Measurements from ENCODE around the gene INHBA.

INHBA gene

DNA sequence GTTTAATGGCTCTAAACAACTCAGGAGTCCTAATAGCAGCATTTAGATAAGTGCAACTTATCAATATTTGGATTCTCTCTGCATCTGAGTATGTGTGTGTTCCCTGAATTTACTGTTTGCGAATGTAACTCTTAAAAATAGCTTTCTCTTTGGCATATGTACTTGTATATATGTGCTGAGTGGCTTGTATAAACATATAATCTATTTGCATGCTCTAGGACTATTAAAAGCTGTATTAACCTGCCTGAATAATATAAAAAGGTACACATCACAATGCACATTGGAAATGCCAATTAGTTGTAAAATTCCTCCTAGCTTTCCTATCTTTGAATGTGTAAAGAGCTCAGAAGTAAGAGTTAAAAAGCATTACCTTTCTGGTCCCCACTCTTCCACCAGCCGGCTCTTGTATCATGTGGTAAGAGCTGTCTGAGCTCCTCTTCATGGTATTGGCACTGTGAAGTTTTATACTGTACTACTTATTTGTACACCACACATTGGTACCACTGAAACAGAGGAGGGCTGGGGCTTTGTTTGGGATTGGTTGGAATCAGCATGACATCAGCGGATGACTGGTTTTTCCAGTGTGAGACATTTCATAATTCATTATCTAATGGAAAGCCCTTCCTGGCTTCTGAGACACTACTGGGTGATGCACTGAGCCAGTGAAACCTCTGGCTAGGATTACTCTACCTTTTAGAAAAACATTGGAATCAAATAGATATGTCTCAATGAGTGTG is at the start of gene INHBA:
INHBA (minus strand) TSS at position 456 of the 737 bp plus-strand sequence. CDS start 2,716 bp downstream, outside the sequence.
- DNase-seq (ENCODE audit: low read depth), result peak; percentile 87

DNA sequence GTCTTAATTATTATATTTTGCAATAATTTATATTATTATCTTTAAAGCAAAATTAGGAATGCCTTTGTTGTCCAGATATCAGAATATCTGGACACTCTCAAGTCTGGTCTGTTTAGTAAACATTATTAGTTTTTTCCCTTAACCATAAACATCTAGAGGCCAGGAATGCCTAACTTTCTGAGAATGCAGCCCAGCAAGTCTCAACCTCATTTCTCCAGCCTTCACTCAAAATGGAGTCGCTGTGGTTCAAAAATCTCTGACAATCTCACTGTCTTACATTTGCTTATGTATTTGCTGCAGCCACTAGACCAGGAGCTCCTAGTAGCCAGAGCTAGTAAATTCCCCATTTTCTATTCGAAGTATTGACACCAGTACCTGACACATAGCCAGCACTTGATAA is 49.7 kb upstream of the INHBA start:
- DNase-seq (ENCODE audit: low read depth), result no peak

DNA sequence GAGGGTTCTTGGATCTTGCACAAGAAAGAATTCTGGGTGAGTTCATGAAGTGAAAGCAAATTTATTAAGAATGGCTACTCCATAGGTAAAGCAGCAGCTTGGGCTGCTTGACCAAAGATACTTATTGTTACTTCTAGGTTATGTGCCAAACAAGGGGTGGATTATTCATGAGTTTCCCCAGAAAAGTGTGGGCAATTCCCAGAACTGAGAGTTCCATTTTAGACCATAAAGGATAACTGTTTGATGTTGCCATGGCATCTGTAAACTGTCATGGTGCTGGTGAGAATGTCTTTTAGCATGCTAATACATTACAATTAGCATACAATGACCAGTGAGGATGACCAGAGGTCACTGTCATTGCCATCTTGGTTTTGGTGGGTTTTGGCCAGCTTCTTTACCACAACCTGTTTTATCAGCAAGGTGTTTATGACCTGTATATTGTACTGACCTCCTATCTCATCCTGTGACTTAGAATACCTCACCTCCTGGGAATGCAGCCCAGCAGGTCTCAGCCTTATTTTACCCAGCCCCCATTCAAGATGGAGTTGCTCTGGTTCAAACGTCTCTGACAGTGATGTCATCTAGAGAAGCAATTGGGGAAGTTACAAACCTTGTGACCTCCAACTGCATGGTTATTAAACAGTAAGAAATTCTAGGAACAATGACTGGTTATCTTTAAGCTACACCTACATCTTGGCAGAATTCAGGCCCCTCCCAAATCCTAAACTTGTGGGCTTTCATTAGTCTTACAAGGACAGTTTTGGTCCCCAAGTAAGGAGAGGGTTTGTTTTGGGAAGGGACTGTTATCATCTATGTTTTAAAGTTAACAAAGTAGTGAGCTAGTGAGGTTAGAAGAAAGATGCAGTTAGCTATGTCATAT is 48.0 kb upstream of the INHBA start:
- DNase-seq (ENCODE audit: low read depth), result no peak

DNA sequence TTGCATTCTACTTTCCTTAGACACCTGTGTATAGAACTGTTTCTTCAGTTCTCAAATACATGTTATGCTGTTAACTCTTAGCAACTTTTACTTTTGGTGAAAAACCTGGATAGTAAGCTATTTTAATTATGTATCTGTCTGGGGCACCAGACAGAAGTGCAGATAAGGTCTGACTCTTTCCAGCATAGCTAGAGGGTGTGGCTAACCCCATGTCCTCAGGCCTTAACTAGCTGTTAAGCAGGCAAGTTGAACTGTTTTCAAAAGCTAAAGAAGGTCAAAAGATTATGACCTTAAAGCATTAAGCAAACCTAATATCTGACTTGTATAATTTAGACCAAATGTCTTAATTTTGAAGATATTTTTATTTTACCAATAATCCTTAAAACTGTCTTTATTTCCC is 45.1 kb upstream of the INHBA start:
- no peak for DNase-seq (ENCODE audit: low read depth)

DNA sequence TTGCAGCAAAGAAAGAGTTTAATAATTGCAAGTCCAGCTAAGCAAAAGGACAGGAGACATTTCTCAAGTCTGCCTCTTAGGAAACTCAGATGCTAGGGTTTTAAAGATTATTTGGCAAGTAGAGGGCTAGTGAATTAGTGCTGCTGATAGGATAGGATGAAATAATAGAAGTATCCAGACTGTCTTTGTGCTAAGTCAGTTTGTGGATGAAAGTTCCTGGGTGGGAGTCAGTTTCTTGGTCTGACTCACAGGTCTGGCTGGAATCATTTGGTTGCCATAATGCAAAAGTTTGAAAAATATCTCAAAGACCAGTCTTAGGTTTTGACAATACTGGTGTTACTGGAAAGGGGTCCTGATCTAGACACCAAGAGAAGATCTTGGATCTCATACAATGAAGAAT is 42.6 kb upstream of the INHBA start:
- DNase-seq (ENCODE audit: low read depth), result no peak

DNA sequence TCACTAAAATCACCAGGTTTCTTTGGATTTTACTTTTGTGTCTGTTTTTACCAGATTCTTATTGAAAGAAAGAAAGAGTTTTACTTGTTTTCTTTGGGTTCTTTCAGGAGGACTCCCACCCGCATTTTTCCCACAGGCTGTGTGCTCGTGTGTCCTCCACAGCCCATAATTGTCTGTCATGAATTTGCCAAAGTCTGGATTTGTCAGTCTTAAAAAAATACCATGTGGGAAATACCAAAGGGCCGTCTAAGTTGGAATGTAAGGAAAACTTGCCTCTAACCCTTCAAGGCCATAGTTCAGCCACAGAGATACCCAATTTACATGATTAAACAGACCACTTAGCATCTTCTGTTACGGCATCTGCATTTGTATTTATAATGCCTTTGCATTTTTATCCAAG is 41.3 kb upstream of the INHBA start:
- DNase-seq (ENCODE audit: low read depth), result no peak

DNA sequence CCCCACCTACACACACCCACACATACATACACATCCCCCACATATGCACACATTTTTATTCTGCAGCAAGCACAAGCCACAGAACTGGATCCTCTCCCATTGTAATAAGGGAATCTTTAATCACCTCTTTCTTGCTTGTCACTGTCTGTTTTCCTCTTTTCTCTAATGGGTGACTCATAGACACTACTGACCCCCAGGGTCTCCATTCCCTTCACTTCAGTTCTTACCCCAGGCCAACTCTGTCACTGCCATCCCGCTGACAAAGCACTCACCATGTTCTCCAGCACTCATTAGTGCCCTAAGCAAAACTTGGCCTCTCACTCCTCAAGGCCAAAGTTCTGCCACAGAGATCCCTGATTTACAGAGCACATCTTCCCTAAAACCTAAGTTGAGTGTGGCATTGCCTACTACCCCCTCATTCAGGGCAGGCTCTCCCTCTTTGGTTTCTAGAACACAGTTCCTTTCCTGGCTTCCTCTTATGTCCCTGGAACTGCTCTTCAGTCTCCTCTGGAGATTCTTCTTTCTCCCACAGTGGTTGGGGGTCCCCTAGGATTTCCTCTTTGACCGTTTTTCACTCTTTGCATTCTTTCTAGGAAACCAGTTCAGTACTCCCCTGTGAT is 39.6 kb upstream of the INHBA start:
- no peak for DNase-seq (ENCODE audit: low read depth)

DNA sequence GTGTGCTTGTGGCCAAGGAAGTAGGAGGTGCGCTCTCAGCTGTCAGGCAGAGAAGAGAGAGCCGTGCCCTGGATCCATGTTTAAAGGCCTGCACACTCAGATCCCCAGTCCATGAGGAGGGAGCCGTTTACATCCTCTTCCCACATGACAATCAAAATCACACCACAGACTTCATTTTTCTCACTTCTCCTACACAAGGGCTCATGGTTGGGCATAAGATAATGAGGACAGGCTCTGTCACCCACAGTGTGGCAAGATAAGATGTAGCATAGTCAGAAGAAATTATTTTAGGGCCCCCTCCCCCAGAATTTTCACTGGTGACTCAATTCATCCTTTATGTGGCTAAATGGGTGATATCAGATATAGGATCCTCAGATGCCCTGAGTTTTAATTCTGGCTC is 35.9 kb upstream of the INHBA start:
- DNase-seq (ENCODE audit: low read depth), result no peak

DNA sequence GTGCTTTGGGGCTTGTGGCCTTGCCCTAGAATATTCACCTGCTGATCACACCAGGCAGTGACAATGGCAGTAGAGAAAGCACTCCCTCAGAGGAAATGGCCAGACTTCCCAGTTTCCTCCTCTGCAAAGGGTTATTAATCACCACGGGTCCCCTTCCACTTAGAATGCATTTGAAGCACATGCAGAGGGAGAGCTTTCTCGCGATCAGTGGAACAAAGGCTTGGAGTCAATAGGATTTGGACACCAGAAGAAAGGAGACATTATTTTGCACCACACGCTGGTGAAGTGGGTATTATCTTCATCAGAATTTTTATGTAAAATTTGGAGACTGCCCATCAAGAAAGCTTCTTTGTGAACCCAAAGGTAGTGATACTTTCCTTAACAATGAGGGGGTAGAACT is 35.4 kb upstream of the INHBA start:
- DNase-seq (ENCODE audit: low read depth), result no peak

DNA sequence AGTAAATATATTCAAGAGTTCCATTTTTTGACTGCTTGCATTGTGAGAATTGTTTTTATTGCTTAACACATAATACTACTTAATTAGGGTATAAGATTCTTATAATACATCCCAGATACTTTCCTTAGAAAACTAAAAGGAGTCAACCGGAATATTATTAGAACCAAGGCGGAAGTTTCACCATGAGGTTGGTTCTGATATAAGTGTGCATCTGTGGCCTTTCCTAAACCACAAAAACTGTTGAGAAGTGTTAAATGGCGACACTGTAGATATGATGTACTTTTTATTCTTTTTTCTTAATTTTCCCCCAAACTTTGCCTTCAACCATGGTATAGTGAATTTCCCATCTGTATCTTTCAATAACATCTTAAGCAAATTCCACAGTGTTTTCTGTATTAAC is 32.3 kb upstream of the INHBA start:
- DNase-seq (ENCODE audit: low read depth), result no peak

DNA sequence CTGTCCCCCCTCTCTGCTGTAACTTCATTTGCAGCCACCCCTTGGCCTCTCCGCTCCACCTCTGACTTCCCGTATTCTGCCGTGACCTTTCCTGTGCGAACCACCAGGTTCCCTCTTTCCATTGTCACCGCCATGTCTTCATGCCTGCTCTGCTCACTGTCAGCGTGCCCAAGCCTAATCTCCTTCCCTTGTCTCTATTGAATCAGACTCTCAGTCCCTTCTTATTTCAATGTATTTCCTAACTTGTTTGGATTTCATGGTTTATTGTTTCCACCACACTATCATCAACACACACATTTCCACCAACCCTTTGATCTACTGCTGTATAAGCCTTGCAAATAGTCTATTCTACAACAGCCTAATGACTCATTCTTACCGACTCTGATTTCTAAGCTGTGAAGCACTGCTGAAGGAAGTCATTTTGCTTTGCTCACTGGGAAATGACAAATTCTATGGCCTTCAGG is 30.0 kb upstream of the INHBA start:
- peak; percentile 51 for DNase-seq (ENCODE audit: low read depth)

DNA sequence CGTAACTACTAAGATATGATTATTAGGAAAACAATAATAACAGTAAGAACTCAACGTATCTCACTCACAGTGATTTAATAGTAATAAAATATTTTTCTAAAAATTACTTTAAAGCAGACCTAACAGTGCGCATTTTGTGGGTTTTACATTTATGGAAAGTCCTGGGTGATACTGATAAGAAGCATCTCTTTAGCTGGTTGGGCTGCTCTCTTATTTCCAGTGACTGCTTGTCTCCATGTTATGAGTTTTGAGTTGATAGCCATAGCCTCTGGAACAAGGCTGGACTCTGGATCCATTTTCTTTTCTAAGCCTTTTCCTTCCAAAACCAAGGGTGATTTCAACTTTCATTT is 29.5 kb upstream of the INHBA start:
- no peak for DNase-seq (ENCODE audit: low read depth)

DNA sequence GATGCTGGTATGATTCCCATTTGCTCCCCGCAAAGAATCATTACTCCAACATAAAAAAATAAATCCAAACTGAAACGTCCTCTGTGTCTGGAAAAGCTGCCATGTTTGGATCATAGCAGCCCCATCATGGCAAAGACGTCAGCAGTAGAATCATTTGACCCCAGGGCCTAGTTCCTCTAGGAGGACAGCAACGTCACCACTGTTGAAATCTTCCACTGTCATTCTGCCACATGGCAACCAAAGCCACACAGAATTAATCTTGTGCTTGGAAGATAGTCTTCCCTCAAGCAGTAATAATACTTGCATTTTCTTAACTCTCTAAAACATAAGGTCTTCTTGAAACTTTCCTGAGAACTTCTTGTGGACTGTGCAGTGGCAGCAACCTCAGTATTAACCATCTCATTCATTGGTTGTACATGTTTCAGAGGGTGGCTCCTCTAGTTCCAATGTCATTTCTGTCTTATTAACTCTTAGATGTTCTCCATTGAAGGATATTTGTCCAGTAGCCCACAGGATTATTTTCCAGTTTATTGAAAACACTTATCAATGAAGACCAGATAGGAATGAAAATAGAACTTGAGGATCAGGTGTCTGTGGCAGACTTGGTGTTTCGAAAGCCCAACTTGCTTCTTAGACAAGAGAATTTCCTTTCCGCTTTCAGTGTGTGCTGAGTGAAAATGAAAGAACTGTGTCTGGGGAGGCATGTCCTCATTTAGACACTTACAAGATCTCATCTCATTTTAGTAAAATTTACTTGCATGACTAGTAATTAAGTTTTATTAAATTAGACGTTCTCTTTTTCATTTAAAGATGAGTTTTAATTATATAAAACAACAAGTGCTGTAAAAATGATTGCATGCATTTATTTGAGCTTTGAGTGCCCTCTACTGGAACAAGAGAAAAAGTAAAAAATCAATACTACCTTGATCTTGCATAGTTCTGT is 28.9 kb upstream of the INHBA start:
- no peak for DNase-seq (ENCODE audit: low read depth)

DNA sequence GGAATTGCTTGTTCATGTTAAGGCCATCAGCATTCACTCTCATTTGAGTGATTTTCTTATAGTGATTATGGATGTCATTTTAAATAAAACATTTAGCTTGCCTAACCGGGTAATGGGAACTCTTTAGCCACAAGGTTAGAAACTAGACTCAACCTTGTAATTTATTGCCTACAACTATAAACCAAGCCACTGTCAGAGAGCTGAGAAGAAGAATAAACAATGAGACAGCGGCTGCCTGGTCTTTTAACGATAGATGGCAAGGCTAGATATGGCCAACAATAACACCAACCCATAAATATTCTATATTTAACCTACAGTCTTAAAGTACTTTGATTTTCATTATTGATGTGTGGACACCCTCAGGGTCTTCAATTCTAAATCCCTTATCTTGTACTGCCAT is 27.8 kb upstream of the INHBA start:
- DNase-seq (ENCODE audit: low read depth), result no peak

DNA sequence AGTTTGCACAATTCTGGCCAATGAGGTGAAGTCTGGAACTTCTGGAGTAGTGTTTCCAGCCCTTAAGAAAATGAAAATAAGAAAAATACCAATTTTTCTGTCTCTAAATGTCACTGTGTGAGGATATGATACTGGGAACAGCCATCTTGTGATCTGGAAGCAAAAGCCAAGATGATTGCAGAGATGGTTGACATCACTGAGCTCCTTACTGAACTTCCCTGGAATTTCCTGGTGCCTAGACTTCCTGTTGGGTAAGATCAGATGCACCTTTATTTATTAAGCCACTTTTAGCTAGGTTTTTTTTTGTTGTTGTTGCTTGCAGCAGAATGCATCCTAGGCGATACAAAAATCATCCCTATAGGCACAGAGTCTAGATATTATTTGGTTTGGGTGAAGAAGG is 27.3 kb upstream of the INHBA start:
- DNase-seq (ENCODE audit: low read depth), result no peak

DNA sequence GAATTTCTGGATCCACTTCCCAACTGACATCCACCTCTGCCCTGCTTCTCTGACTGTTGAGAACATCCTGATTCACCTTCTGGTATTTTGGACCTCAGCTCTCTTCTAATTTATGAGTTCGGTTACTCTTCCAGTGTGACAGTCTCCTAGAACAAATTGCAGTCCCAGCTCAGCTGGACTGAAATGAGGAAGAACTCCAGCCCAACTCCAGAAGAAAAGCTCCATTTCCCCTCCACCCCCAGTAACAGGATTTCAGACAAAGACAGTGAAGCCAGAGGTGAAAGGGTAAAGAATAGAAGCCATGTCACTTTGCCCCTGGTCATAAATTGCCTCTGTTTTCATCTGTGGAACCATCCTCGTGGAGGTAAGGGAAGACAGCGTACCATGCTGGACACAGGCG is 26.2 kb upstream of the INHBA start:
- DNase-seq (ENCODE audit: low read depth), result no peak

DNA sequence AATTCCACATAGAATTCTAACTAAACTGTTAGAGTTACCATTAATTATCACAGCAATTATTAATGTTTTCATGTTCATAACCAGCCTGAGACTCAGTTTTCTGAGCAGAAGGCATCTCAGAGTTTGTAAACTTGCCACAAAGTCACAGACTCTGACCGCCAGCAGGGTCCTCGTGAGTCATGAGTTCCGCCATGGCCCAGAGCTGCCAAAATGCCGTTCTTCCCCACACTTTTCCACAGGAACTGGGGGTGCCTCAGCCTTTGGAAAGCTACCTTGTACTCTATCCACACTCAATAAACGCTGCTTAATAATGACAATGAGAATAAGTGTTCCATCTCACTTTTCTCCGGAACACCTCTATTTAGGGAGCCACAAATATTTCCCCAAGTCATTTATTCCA is 22.1 kb upstream of the INHBA start:
- no peak for DNase-seq (ENCODE audit: low read depth)

DNA sequence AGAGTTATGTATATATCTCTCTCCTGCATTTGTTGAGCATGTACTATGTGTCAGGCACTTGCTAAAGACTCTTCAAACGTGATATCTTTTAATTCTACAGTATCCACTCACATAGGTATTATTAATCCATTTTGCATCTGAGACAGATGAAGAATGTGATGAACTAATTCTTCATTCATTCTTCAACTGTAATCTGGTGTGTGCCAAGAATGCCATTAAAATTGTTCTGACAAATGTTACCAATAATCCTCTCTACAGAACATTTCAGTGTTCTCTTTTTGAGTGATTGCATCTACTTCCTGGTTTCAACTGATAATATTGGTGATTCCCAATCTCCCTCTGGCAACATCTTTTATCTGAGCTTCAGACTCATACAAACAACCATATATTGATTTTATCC is 18.0 kb upstream of the INHBA start:
- DNase-seq (ENCODE audit: low read depth), result no peak

DNA sequence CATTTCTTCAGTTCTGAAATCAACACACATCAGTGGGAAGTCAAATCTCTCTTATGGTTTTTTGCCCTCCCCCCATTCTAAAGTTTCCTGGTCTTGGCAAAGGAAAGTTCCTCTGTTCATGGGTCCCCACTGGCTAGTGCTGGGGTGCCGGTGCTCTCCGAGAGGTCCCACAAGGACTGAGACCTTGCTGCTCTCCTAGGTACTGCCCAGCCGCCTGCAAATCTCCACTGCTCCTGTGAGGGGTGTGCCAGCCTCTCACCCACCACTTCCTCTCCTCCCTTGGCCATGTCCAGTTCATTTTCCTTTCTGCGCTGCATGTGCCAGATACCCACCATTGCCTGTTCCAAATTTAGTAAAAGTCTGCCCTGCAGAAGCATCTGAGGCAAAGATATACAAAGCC is 17.2 kb upstream of the INHBA start:
- DNase-seq (ENCODE audit: low read depth), result no peak

DNA sequence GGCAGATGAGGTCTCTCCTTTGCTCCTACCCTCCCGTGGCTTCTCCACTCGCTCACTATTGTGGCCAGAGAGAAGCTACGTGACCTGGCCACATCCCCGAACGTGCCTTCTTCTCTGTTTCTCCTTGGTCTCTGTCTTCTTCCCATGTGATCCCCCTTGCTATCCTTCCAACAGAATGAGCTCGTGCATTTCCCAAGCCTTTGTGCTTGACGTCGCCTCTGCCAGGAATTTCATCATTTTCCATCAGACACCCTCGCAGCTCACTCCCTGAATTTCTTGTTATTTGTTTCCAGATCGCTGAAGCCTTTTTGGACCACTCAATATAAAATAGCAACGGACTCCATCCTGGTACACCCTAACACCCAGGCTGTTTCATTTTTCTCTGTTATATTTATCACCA is 13.8 kb upstream of the INHBA start:
- DNase-seq (ENCODE audit: low read depth), result no peak

DNA sequence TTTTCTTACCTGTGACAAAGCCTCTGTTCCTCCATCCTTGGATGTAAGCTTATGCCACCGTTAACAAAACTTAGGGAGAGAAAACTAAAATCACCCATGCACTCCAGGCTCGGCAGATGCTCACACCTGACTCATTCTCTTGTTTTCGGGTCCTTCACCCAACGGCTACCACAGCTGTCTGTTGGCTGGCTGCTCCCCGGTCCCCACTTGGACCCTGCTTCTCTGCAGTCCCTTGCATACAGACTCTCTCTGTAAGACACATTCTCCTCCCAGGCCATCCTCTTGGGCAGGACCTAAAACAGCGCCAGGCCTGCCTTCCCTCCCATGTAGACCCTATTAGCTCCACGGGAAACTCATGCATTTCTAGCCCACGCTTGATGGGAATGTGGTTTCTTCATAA is 12.1 kb upstream of the INHBA start:
- DNase-seq (ENCODE audit: low read depth), result no peak

All from non-pigmented ciliary epithelial cell (primary cell).